Ammon's horn (tissue), 1 donor: ENCODE results near the gene NEUROG1.

Experiments
- DNase-seq: peaks from one replicate; pipeline ENCODE4 v3.0.0-alpha.2; 2016; ENCODE audit warnings: low spot score

Gene NEUROG1

GRCh38 chr5:135564331-135564730, 28.6 kb upstream of the NEUROG1 start:
- DNase-seq: no peak

DNA sequence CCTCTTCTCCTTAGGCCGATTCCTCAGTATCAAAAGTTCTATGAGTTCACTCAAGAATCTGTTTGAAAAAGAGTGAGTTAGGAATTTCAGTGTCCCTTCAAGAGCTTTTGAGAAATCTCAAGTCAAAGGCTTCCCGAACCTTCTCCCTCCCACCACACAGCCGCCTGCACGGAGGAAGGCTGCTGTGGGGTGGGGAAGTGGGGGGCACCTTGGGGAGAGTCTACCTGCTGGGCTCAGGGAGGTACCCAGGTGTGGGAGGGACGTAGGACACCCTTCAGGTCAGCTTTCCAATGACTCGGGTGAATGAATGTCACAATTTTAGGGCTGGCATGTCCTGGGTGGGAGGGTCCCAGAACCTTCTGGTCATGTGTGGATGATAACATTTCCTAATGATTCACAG, 25.5 kb upstream of the NEUROG1 start:
- no peak for DNase-seq

GRCh38 chr5:135560858-135561257, 25.1 kb upstream of the NEUROG1 start:
- peak; percentile 92 for DNase-seq

- no peak for DNase-seq
These were observed 23.6 kb upstream of the NEUROG1 start for GRCh38 chr5:135559354-135559753.

DNA sequence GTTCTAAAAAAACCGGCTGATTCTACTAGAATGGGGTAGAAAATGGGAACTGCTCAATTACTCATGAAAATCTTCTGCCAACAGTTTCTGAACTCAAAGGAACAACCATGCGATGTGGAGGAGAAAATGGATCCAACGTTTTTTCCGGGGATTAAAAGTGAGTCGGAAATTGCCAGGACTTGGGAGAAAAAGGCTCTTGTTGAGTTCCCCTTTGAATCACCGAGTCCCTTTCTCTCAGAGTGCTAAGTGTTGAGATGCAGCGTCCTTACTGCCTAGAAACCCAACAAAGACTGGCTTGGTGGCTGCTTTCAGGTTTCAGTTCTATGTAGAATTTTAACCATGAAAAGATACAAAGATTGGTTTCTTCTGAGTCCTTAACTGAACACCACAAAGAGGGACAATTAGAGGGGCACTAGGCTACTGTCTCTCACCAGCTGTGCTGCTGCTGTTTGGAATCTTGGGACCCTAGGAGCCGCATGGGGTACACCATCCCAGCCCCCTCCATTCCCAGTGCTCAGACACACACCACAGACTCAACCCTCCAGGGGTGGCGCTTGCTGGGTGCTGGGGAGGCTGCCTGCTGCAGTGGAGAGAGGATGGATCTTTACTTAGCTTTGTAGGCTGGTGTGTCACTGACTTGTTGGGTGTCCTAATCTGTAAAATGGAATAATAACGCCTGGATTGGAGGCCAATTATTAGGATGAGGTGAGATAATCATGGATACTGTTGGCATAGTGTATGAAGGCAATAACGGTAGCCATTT, 21.5 kb upstream of the NEUROG1 start:
- peak; percentile 61 for DNase-seq

GRCh38 chr5:135556620-135557019, 20.9 kb upstream of the NEUROG1 start:
- no peak for DNase-seq

DNA sequence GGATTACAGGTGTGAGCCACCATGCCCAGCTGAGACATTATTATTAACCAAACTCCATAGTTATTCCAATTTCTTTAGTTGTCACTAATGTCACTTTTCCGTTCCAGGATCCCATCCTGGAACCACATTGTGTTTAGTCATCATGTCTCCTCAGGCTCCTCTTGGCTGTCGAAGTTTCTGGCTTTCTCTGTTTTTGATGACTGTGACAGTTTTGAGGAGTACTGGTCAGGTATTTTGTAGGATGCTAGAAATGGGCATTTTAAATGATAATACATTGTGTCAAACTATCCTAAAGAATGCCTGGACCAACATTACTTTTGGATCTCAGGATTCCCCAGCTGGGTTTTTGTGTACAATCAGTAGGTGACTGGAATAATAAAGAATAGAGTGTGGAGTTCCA, 19.8 kb upstream of the NEUROG1 start:
- DNase-seq: no peak

GRCh38 chr5:135553688-135554462, 18.1 kb upstream of the NEUROG1 start:
- DNase-seq: peak; percentile 43

DNA sequence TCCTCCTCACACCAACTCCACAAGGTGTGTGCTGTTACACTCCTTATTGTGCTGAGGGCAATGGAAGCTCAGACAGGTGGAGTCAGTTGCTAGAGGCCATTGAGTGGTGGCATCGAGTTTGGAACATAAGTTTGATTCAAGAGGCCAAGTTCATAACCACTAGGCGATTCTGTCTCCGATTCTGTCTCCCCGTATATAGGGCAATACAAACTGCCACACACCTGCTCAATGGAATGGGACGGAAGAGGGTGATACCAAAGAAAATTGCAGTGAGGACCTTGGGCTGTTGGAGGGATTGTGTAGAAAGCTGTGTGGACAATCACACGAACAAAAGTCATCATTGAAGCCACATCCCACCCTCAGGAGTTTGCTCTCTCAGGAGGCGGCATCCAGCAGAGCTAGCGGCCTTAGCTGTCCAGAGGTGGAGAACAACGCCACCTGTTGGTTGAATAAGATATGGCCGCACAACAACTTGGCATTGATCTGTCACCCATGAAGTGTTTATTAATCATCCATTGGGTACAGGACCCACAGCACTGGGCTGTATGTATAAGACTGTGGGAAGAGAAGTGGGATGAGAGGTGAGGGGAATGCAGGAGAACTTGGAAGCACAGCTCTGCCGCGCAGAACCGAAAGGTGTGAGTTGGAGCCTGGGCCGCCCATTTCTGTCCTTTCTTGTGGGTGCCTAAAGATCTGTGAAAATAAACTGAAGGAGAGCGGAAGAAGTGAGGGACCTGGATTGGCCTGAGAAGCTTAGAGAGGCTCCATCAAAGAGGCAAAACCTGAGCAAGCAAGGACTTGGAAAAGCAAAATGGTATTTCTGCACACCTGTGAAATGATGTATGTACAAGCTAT, 16.1 kb upstream of the NEUROG1 start:
- DNase-seq: peak; percentile 88

DNA sequence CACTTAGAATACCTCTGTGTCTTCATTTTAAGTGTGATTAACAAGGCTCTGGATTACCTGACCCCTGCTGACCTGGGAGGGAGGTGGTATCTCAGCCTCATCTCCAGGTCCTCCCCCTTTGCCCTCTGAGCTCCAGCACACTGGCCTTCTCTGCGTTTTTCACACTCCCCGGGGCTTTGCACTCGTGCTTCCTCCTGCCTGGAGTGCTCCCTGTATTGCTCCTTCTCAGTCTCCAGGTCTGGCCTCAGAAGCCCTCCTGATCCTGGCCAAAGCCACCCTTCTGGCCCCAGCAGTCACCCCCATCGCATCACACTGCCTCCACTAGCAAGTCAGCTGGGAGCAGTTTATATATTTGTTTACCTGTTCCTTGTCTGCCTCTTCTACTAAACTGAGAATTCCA, 13.6 kb upstream of the NEUROG1 start:
- DNase-seq: no peak

- DNase-seq: no peak
These were observed 12.0 kb upstream of the NEUROG1 start for GRCh38 chr5:135547590-135548254.

DNA sequence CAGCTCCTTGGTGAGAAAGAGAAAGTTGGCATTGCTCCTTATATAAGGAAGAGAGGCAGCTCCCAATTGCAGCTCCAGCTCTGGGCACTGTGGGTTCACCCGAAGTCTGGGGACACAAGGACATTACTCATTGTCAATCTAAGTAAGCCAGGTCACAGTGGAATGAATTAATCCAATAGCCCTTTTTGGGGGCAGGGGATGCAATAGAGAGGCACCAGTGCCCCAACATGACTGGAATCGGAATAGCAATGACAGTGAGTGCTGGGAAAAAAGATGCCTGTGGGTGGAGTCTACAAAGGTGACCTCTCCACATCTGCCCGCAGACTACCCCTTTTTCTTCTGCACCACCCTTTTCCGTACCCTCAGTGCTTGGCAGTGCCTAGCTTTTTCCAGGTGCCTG, 11.1 kb upstream of the NEUROG1 start:
- no peak for DNase-seq

- no peak for DNase-seq
These were observed 10.3 kb upstream of the NEUROG1 start for GRCh38 chr5:135546101-135546500.

DNA sequence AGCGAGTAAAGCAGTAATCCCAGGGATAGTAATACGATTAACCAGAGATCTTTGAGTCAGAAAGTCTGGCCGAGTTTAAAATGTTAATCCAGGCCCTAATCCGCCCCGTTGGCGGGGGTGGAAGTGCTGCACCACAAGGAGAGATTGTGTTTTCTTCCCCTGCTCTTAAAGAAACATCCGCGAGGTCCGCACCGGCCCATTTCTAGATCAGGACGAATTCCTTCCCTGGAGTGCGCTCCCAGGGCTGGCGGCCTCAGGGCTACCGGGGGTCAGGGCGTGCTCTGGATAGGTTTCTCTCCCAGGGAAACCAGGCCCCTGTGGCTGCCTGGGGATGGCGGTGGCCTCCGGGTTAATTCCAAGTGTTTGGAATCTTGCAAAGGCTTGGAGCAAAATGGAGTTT, 9.3 kb upstream of the NEUROG1 start:
- DNase-seq: no peak

DNA sequence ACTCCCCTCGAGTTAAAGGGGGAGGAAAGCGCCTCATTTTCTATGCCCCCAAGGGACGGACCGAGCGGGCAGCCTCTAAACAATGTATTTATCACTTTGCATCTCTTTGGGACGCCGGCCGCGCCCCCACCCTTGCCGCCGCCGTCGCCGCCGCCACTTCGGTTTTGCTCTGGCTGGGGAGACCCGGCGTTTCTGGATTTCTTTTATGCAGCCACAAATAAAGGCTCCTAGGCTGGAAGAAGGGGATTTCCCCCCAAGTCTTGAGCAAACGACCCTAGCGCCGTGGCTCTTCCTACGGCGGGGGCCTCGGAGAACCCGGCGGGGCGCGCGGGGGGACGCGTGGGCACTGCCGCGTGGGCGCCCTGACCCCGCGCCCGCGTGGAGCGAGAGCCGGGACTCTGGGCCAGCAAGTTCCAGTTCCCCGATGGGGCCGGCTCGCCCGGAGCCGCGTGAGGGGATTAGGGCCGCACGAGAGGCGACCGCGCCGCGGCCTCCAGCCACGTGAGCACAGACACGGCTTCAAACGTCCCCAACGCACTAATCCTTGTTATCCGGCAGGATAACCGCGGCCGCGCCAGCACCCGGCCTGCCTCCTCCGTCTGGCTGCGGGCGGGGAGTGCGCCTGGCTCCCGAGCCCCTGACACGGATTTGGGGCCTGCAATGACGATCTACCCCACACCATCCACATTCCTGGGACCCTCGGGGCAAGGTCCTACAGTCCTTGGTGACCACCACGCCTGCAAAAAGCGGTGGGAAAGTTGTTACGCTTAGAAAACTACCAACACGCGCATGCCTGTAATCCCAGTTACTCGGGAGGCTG, 7.9 kb upstream of the NEUROG1 start:
- DNase-seq: no peak

DNA sequence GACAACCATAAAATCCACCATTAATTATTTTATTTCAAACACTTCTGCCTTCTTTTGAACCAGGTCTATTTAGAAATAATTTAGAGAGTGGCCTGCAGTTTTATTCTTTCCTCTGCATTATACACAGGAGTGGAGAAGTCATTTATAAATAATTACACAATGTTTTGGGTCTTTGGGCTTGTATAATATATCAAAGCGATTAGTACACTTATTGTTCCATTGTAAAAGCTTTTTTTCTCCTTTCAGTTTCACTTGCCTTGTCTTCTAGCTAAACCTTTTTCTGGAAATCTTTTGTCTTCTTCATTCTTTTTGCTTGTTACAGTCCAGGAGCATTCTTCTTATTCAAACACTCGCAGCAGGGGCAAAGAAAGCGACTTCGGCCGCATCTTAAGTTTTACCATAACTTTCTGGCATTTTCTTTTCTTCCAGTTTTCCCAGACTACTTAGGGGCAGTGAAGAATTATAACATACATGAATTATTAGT, 7.3 kb upstream of the NEUROG1 start:
- no peak for DNase-seq

- DNase-seq: no peak
These were observed 6.2 kb upstream of the NEUROG1 start for GRCh38 chr5:135541807-135542502.

DNA sequence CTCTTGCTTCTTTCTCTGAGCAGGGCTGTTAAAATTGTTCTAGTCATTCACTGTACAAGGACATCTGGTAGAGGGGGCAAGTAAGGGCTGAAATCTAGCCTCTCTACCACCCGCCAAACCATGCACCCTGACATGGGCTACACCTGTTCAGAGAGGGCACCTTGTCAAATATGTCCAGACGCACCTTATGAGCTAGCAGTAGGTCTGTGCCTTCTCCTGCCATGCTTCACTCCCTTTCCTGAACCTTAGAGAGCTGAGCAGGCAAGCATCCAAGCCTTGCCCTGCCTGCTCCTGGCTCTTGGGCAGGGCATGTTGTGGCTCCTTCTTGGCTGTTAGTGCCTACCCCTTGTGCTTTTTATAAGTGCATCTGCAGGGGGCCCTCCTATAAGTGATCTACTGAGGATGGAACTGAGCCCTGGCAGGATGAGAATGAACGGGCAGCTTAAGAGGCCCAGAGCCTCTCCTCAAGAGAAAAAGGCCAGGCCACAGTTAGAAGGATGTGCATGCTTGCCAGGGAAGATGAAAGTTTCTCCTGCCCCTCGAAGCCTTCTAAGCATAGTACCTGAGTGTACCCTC, 3.8 kb upstream of the NEUROG1 start:
- no peak for DNase-seq

GRCh38 chr5:135538261-135538660, 2.5 kb upstream of the NEUROG1 start:
- no peak for DNase-seq

GRCh38 chr5:135537745-135538144, 2.0 kb upstream of the NEUROG1 start:
- no peak for DNase-seq
